ENCODE data around the gene RETREG3.
"Not testable (repeated sequence)": the region's sequence is repeated elsewhere in the genome, so short reads cannot be mapped to it uniquely, and the experiment has no call there.

RETREG3 gene

DNA sequence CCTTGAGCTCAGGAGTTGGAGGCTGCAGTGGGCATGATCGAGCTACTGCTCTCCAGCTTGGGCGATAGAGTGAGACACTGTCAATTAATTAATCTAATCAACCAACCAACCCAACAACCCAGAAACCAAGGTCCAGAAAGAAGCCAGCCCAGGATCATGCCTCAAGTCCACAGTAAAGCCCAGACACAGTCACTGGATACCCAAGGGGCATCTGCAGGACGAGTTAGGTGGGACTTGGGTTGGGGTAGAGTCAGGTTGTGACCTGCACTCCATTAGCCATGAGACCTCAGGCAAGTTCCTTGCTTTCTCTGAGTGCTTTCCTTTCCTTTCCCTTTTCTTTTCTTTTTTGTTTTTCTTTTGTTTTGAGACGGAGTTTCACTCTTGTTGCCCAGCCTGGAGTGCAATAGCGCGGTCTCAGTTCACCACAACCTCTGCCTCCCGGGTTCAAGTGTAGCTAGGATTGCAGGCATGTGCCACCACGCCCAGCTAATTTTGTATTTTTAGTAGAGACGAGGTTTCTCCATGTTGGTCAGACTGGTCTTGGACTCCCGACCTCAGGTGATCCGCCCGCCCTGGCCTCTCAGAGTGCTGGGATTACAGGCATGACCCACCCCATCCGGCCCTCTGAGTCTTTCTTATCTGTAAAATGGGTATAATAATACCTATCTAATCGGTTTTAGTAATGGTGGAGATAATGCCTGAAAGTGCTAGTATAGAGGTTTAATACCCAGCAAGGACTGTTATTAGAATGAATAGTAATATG, 60.0 kb downstream of the RETREG3 start:
- DNase-seq, result no peak

DNA sequence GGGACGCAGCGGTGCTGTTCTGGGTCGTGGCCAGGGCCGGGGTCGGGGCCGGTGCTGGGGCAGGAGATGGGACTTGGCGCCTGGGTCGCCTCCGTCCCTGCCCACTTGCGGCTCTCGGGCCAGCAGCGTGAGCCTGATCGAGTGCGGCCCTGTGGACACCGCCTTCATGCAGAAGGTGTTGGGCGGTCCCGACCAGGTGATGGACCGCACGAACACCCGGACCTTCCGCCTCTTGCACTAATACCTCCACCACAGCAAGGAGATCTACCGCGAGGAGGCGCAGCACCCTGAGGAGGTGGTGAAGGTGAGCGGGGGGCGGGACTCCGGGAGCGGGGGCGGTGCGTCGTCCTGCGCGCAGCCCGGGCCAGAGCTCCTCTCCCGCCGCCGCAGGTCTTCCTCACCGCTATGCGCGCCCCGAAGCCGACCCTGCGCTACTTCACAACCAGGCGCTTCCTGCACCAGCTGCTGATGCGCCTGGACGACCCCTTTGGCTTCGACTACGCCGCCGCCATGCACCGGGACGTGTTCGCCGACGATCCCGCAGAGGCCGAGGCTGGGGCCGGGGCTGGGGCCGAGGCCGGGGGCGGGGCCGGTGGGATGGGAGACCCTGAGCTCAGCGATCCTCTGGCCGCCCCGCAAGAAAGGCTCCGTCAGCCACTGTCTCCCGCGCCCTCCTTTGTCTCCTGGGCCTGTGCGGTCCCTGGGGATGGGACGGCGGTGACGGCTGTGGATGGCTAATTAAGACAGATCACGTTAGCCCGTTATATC, 60.9 kb downstream of the RETREG3 start:
- DNase-seq, result peak; percentile 92

DNA sequence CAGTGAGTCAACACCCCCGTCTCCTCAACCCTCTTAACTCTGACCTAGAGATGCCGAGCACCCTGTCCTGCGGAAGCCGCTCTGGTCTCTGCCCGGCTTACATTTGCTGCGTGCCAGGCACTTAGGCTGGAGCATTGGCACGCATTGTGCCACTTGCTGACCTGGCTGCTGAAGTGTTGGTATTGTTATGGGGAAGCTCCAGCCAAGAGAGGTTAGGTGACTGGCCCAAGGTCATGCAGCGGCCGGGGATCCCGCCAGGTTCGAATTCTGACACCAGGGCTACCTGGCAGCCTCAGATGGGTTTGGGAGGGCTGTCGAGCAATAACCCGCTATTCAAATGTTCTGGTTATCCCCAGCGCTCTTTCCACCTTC, 61.5 kb downstream of the RETREG3 start:
- no peak for DNase-seq

DNA sequence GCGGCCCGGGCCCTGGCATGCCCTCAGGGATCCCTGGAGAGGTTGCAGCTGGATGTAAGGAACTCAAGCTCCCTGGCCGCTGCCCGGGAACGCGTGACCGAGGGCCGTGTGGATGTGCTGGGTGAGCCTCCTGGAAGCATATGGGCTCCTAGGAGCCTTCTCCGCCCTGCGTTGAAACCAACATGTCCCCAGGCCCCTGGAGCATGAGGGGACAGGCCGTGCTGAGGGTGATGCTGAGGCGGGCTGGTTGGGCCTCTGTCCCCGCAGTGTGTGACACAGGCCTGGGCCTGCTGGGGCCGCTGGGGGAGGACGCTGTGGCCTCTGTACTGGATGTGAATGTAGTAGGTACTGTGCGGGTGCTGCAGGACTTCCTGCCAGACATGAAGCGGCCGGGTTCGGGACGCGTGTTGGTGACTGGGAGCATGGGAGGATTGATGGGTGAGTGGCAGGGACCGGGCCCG, 62.1 kb downstream of the RETREG3 start:
- no peak for DNase-seq

DNA sequence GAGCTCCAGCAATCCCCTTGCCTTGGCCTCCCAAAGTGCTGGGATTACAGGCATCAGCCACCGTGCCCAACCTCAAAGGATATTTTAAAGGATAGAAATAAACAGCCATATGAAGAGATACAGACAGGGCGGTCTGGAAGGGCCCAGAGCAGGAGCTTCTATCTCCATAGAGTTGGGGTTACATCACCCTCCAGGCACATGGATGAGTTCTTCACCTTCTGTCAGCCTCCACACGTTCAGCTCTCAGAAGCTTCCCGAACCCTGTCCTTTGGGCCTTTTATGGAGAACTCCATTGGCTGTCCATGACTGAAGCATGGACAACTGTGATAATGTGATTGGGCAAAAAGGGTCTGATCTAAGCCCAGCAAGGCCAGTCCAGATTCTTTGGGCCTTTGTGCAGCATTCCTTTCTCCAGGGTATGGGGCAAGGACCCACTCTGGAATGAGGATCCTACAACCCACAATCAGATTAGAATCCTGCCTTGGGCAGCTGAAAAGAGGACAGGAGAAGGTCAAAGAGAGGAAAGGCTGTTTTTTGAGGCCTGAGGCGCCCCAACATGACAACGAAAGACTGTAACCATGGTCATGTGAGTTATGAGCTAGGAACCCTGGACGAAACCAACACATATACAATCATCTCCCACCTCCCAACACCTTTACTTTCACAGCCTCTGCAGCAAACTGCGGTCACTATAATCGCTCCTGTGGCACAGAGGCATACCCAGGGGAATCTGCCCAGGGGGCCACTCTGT, 63.2 kb downstream of the RETREG3 start:
- not testable (repeated sequence) for DNase-seq

DNA sequence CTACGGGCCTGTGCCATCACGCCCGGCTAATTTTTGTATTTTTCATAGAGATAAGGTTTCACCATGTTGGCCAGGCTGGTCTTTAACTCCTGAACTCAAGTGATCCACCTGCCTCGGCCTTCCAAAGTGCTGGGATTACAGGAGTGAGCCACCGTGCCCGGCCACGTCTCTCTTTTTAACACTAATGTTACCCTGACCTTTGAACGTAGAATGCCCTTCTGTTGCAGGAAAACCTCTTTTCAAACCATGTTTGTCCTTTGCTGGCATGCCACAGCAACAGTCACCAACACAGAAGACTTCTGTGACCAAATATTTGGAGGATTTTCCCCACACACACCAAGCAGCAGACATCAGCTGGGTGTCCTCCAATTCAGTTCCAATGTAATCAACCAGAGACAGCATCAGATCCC, 64.3 kb downstream of the RETREG3 start:
- DNase-seq, result no peak

DNA sequence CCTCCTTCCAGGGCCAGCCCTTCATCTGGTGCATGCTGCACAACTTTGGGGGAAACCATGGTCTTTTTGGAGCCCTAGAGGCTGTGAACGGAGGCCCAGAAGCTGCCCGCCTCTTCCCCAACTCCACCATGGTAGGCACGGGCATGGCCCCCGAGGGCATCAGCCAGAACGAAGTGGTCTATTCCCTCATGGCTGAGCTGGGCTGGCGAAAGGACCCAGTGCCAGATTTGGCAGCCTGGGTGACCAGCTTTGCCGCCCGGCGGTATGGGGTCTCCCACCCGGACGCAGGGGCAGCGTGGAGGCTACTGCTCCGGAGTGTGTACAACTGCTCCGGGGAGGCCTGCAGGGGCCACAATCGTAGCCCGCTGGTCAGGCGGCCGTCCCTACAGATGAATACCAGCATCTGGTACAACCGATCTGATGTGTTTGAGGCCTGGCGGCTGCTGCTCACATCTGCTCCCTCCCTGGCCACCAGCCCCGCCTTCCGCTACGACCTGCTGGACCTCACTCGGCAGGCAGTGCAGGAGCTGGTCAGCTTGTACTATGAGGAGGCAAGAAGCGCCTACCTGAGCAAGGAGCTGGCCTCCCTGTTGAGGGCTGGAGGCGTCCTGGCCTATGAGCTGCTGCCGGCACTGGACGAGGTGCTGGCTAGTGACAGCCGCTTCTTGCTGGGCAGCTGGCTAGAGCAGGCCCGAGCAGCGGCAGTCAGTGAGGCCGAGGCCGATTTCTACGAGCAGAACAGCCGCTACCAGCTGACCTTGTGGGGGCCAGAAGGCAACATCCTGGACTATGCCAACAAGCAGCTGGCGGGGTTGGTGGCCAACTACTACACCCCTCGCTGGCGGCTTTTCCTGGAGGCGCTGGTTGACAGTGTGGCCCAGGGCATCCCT, 65.7 kb downstream of the RETREG3 start:
- no peak for DNase-seq

DNA sequence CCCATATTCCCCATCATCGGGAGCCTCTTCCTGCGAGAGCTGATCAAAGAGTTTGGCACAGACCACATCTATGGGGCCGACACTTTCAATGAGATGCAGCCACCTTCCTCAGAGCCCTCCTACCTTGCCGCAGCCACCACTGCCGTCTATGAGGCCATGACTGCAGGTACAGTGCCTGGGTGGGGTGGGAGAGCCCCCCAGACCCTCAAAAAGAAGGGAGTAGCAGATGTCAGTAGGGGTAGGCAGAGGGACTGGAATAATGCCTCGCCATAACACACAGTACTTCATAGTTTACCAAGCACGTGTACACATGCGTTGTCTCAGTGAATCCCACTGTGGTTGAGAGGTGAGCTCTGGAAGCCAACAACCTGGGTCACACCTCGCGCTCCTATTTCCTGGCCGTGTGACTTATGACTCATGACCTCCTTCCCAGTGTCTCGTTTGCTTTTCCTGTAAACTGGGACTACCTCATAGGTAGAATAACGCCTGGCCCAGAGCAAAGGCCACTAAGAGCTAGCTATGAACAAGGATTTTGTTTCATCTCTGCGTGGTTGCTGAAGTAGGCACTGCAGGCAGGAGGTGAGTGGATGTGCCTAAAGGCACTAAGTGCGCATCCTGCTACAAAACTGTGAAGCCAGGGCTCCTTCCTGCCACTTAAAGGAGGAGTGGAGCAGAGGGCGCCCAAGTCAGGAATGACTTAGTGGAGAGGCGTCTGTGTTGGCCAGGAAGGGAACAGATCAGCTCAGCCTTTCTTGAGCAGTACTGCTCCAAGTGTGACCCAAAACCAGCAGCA, 67.9 kb downstream of the RETREG3 start:
- DNase-seq, result no peak

DNA sequence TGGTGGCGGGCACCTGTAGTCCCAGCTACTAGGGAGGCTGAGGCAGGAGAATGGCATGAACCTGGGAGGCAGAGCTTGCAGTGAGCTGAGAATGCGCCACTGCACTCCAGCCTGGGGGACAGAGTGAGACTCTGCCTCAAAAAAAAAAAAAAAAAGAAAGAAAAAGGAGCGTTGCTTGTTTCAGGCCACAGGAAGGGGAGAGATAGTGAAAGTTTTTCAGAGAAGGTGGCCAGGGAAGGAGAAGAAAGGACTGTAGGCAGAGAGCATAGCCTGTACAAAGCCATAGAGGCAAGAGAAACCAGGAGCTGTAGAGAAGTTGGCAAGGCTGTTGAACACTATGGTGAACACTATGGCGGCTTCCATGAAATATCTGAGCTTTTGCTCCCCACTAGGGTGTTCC, 68.6 kb downstream of the RETREG3 start:
- DNase-seq, result not testable (repeated sequence)

DNA sequence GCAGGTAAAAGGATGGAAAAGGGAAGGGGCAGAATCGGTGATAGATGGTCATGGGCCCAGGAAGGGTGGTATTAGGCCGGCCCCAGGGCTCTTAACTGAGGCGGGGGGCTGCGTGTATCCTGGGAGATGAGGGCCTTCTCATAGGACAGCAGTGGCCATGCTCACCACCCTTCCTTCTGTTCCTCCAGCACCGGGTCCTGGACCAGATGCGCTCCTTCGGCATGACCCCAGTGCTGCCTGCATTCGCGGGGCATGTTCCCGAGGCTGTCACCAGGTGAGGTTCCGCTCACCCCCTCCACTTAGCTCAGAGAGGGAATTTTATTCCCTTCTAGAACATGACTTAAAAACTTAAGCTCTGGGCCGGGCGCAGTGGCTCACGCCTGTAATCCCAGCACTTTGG, 70.7 kb downstream of the RETREG3 start:
- DNase-seq, result no peak

DNA sequence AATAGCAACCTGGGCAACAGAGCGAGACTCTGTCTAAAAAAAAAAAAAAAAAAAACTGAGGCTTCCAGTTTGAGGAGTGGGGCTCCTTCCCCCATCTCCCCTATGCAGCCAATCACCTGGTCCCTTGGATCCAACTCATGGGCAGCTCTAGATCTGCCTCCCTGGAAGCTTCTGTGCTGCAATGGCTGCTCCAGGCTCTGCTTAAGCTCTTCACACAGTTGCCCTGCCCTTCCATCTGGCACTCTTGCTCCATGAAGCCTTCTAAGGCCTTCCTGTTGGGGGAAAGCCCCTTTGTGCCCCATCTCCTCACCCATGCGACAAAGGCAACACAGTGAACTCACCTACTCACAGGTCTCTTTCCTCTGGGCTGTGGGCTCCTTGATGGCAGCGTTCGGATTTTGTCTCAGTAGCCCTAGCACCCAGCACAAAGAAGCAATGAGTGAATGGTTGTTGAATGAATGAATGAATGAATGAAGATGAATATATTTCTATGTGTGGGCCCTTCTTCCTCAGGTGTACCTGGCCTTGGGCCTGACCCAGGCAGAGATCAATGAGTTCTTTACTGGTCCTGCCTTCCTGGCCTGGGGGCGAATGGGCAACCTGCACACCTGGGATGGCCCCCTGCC, 71.2 kb downstream of the RETREG3 start:
- no peak for DNase-seq

DNA sequence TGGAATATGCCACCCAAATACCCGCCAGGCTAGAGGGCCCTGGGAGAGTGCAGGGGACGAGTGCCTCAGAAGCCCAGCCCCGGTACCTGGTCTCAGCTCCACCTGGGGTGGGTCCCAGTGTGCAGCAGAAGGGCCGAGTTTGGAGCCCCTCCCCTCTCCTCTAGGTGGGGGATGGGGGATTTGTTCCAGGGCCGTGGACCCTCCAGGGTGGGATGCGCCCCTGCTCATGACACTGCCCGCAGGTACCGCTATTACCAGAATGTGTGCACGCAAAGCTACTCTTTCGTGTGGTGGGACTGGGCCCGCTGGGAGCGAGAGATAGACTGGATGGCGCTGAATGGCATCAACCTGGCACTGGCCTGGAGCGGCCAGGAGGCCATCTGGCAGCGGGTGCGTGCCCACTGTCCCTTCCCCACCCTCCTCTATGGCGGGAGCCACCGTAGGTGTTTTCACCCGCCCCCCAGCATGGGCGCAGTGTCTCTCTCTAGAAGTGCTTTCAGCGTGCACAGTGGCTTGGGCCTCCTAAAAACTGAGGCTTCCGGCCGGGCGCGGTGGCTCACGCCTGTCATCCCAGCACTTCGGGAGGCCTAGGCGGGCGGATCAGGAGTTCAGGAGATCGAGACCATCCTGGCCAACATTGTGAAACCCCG, 71.9 kb downstream of the RETREG3 start:
- DNase-seq, result no peak

DNA sequence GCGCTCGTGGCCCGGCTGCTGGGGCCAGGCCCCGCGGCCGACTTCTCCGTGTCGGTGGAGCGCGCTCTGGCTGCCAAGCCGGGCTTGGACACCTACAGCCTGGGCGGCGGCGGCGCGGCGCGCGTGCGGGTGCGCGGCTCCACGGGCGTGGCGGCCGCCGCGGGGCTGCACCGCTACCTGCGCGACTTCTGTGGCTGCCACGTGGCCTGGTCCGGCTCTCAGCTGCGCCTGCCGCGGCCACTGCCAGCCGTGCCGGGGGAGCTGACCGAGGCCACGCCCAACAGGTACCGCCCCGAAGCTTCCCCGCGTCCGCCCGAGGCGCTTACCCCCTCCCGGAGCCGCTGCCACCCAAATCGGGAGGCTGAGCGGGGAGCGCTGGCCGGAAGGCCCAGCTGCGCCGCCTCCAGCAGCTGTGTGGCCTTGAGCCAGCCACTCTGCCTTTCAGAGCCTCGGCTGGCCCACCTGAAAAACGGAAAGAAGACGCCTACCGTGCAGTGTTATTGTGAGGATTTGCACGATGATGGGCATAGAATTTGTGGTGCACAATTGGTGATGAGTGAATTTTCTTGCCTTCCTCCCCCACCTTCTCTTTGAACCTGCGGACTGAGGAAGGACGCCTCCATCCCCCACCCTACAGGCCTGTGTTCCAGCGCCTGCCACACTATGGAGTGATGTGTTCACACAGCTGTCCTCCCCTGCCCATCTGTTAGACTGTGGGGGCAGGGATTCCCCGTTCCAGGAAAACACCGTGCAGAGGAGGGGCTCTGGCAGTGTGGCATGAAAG, 72.6 kb downstream of the RETREG3 start:
- peak; percentile 91 for DNase-seq

DNA sequence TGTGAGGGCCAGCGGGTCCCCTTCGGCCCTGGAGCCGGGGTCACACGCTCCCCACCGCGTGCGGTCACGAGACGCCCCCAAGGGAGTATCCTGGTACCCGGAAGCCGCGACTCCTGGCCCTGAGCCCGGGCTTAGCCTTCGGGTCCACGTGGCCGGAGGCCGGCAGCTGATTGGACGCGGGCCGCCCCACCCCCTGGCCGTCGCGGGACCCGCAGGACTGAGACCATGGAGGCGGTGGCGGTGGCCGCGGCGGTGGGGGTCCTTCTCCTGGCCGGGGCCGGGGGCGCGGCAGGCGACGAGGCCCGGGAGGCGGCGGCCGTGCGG, 73.2 kb downstream of the RETREG3 start, which contains the start of gene NAGLU:
NAGLU (plus strand) TSS at position 194 of the 324 bp plus-strand sequence; CDS start at position 226, 32 bp downstream.
- DNase-seq, result peak; percentile 94

DNA sequence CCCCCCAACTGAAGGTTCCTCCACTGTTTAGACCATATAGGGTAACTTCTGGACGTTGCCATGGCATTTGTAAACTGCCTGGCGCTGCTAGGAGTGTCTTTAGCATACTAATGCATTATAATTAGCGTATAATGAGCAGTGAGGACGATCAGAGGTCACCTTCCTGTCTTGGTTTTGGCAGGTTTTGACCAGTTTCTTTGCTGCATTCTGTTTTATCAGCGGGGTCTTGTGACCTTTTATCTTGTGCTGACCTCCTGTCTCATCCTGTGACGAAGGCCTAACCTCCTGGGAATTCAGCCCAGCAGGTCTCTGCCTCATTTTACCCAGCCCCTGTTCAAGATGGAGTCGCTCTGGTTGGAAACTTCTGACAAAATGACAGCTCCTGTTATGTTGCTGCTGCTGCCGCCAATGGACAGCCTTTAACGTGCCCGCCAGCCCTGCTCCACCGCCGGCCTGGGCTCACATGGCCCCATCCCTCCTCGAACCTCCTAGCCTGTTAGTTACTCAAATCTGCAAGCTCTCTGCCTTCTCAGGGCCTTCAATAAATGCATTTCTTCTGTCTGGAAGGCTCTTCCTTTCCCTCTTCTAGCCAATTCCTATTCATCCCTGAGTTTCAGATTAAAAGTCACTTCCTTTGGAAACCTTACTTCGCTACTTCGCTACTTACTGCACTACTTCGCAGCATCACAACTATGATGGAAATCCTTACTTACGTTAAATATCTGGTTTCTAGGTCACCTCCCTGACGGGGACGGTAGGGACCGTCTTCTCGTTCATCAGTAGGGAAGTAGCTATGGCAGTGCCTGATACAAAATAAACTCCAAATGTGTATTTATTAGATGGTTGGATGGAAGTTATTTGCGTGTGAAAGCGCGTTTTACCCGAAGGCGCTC, 73.8 kb downstream of the RETREG3 start:
- DNase-seq, result no peak

DNA sequence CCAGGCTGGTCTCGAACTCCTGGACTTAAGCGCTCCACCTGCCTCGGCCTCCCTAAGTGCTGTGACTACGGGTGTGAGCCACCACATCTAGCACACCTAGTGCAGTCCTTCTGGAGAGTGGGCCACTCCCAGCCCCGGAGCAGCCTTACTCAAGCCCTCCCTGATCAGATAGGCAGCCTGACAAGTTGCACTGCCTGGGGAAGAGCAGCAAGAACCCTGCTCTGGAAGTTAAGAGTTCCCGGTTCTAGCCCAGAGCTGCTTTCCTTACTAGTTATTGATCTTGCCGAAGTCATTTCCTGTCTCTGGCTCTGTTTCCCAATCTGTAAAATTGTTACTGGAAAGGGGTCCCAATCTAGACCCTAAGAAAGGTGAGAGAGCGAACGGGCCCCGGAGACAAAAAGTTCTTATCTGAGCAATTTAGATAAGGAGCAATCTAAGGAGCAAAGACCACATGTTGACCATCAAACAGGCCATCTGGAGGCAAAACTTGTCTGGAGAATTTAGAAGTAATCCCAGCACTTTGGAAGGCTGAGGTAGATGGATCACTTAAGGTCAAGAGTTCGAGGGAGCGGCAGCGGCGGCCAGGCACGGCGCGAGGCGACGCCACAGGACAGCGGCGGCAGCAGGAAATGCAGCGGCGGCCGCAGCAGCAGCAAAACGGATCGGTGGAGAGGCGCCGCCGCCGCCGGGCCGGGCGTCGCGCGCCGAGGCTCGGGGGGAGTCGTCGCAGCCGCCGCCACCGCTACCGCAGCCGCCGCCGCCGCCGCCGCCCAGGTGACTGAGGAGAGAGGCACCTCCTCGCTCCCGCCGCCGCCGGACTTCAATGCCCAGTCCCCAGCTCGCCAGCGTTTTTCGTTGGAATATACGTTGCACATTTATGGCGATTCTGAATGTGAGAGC, 77.5 kb downstream of the RETREG3 start:
- DNase-seq, result peak; percentile 84

DNA sequence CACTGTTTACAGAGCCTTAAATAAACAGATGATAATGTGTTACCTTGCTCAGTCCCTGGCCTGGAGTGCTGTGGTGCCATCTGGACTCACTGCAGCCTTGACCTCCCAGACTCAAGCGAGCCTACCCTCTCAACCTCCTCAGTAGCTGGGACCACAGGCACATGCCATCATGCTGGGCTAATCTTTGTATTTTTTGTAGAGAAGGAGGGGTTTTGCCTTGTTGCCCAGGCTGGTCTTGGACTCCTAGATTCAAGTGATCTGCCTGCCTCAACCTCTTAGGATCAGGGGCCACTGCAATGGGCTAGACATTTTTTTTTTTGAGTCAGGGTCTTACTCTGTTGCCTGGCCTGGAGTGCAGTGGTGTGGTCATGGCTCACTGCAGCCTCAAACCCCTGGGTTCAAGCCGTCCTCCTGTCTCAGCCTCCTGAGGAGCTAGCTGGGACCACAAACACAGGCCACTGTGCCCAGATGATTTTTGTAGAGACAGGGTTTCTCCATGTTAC, 78.2 kb downstream of the RETREG3 start:
- DNase-seq, result no peak

Measured in activated effector memory CD4-positive, alpha-beta T cell treated with anti-CD3 and anti-CD28 coated beads, Interleukin-2, amount 50 U/mL, for 16 hours (primary cell).